NCI-H1436 (cell line): Measurements from ENCODE around the gene CYP27B1.
A peak's percentile ranks its signal among the peaks of the same experiment; 100 is the strongest.

Experiments
- DNase-seq: peaks from one replicate; lab custom pipeline; 2025; lab: John Stamatoyannopoulos, UW

CYP27B1 gene

GRCh38 chr12:57735952-57736740 is 30.7 kb downstream of the CYP27B1 start:
- DNase-seq: no peak

- DNase-seq: peak; percentile 28
Observed at GRCh38 chr12:57735198-57735855, 31.6 kb downstream of the CYP27B1 start.

- DNase-seq: no peak
Observed at GRCh38 chr12:57734591-57734990, 32.3 kb downstream of the CYP27B1 start.

GRCh38 chr12:57733928-57734327 is 33.0 kb downstream of the CYP27B1 start:
- no peak for DNase-seq

- DNase-seq: no peak
Observed at GRCh38 chr12:57732726-57733593, 33.9 kb downstream of the CYP27B1 start.

GRCh38 chr12:57732270-57732669 is 34.6 kb downstream of the CYP27B1 start:
- no peak for DNase-seq

- no peak for DNase-seq
Observed at GRCh38 chr12:57731411-57732080, 35.3 kb downstream of the CYP27B1 start.

- DNase-seq: no peak
Observed at GRCh38 chr12:57730336-57731067, 36.4 kb downstream of the CYP27B1 start.

- DNase-seq: no peak
Observed at GRCh38 chr12:57729321-57729844, 37.5 kb downstream of the CYP27B1 start.

GRCh38 chr12:57727758-57728395 is 39.0 kb downstream of the CYP27B1 start:
- DNase-seq: no peak

GRCh38 chr12:57726884-57727757 is 39.8 kb downstream of the CYP27B1 start:
- no peak for DNase-seq

GRCh38 chr12:57726151-57726883 is 40.6 kb downstream of the CYP27B1 start:
- peak; percentile 90 for DNase-seq

- no peak for DNase-seq
Observed at GRCh38 chr12:57725851-57726150, 41.1 kb downstream of the CYP27B1 start.

GRCh38 chr12:57724936-57725740 is 41.7 kb downstream of the CYP27B1 start:
- no peak for DNase-seq

GRCh38 chr12:57724003-57724935 is 42.6 kb downstream of the CYP27B1 start:
- DNase-seq: no peak

GRCh38 chr12:57723630-57723962 is 43.3 kb downstream of the CYP27B1 start:
- DNase-seq: no peak
